Uterus (tissue), 4 donors: ENCODE data around the gene GPRIN3. TPM values are rescaled to one million over a fixed set of nuclear protein-coding genes. Genes with fewer than 3 reads are reported as not detected.

ENCODE experiments used
- DNase-seq, 2 donors: peaks; one replicate each; pipeline ENCODE4 v3.0.0-alpha.2; 2019 to 2020
- H3K27ac ChIP-seq, 2 donors: fragments of 200-600 bp; sonication (generic); 1 replicate in 1 of 2; 2 replicates in 1 of 2; pipeline ENCODE4 v1.5.1; 2016 to 2018
- H3K27me3 ChIP-seq, 2 donors: fragments of 200-600 bp; sonication (generic); one replicate each; pipeline ENCODE4 v1.5.1; 2018 to 2019; ENCODE audit warnings: control low read depth in 1 of 2
- H3K36me3 ChIP-seq, 2 donors: fragments of 200-600 bp; sonication (generic); one replicate each; pipeline ENCODE4 v1.5.1; 2019; ENCODE audit warnings: control low read depth in 1 of 2
- H3K4me1 ChIP-seq, 2 donors: fragments of 200-600 bp; sonication (generic); one replicate each; pipeline ENCODE4 v1.5.1; 2018 to 2019; ENCODE audit warnings: control low read depth in 1 of 2
- H3K4me3 ChIP-seq, 2 donors: fragments of 200-600 bp; sonication (generic); 1 replicate in 1 of 2; 2 replicates in 1 of 2; pipeline ENCODE4 v1.5.1; 2018 to 2019; ENCODE audit warnings: mild to moderate bottlenecking in 1 of 2
- H3K9me3 ChIP-seq, 2 donors: fragments of 200-600 bp; sonication (generic); one replicate each; pipeline ENCODE4 v1.5.1; 2019; ENCODE audit warnings: control low read depth in 1 of 2
- CTCF ChIP-seq, 4 experiments: fragments of 200-600 bp in 2 of 4; fragments of 450-650 bp in 2 of 4; sonication (generic) in 2 of 4; IDR thresholded peaks; one replicate each; pipeline ENCODE4 v1.5.1; 2016 to 2019; ENCODE audit warnings: antibody characterized with exemption in 4 of 4, mild to moderate bottlenecking in 2 of 4, moderate library complexity in 1 of 4
- POLR2A ChIP-seq, 2 donors: fragments of 450-650 bp; IDR thresholded peaks; one replicate each; pipeline ENCODE4 v1.6.1; 2016; ENCODE audit warnings: antibody characterized with exemption in 2 of 2, mild to moderate bottlenecking in 1 of 2, moderate library complexity in 1 of 2
- intact Hi-C: fragments of 100-400 bp; cut with DNase I; formaldehyde crosslinking; loops from one replicate; pipeline ENCODE4 v1.15.1; 2023; ENCODE audit warnings: low total_unique reads
- total RNA-seq, 4 donors: library from RNA; depleted of rRNA in 3 of 4; stranded (reverse); fragments of >200 nt in 3 of 4; gene quantifications; one replicate each; pipeline versions ENCODE4 v1.1.0 to v1.2.4, GENCODE V29; 2014 to 2023
- donor health status: DM: yes; HTN: yes; CAD: no.

Gene GPRIN3
- total RNA-seq, 4 donors from 2014 or later, result 1.2 to 9.7 (median 3.2) TPM

GRCh38 chr4:89196745-89197144 lies 110.9 kb downstream of the GPRIN3 start:
- TF ChIP-seq CTCF (IDR thresholded peaks at IDR 0.05) (no peak), POLR2A (IDR thresholded peaks at IDR 0.05) (no peak)
- Histone ChIP-seq H3K4me1 (no peaks in the 10 kb centered on the region), H3K36me3 (no peaks in the 10 kb centered on the region), H3K27ac (no peak overlapping the region), H3K4me3 (no peak overlapping the region), H3K9me3 (no peaks in the 10 kb centered on the region), H3K27me3 (no peaks in the 10 kb centered on the region)
- DNase-seq, result no peak
- intact Hi-C loops, result no loop called here

- no peak for DNase-seq
- no peak for TF ChIP-seq CTCF (IDR thresholded peaks at IDR 0.05)
- Histone ChIP-seq H3K9me3 (no peaks in the 10 kb centered on the region), H3K4me1 (no peaks in the 10 kb centered on the region), H3K27ac (no peak overlapping the region), H3K27me3 (no peaks in the 10 kb centered on the region), H3K4me3 (no peak overlapping the region), H3K36me3 (no peaks in the 10 kb centered on the region)
- intact Hi-C loops, result no loop called here
Measured at GRCh38 chr4:89196056-89196674, 111.4 kb downstream of the GPRIN3 start.

- H3K36me3 ChIP-seq, result no peaks in the 10 kb centered on the region
- no peaks in the 10 kb centered on the region for H3K27me3 ChIP-seq
- H3K9me3 ChIP-seq, result no peaks in the 10 kb centered on the region
- no peak for DNase-seq
- intact Hi-C loops, result no loop called here
- TF ChIP-seq CTCF (IDR thresholded peaks at IDR 0.05) (no peak), POLR2A (IDR thresholded peaks at IDR 0.05) (no peak)
- no peak overlapping the region for H3K4me3 ChIP-seq
- no peak overlapping the region for H3K27ac ChIP-seq
- H3K4me1 ChIP-seq, result no peaks in the 10 kb centered on the region
Measured at GRCh38 chr4:89193843-89194242, 113.8 kb downstream of the GPRIN3 start.

Other genes with a start within 250 kb of the GPRIN3 start
- gene TIGD2, start 196.3 kb downstream of the GPRIN3 start, total RNA-seq, result 1 to 10 TPM in 3 of 4 donors, under 1 TPM in 1; 0.59 to 8.4 (median 3.3) TPM